Camera-type eye (tissue), 1 donor: Measurements from ENCODE around the gene EXPH5. TPM values are rescaled to one million over a fixed set of nuclear protein-coding genes. Genes with fewer than 3 reads are reported as not detected.

Experiments
- total RNA-seq: library from RNA; depleted of rRNA; stranded (reverse); fragments of >200 nt; gene quantifications from one replicate; pipeline ENCODE4 v1.2.3, GENCODE V29; 2014

Gene EXPH5
- 10.3 TPM for total RNA-seq

DNA sequence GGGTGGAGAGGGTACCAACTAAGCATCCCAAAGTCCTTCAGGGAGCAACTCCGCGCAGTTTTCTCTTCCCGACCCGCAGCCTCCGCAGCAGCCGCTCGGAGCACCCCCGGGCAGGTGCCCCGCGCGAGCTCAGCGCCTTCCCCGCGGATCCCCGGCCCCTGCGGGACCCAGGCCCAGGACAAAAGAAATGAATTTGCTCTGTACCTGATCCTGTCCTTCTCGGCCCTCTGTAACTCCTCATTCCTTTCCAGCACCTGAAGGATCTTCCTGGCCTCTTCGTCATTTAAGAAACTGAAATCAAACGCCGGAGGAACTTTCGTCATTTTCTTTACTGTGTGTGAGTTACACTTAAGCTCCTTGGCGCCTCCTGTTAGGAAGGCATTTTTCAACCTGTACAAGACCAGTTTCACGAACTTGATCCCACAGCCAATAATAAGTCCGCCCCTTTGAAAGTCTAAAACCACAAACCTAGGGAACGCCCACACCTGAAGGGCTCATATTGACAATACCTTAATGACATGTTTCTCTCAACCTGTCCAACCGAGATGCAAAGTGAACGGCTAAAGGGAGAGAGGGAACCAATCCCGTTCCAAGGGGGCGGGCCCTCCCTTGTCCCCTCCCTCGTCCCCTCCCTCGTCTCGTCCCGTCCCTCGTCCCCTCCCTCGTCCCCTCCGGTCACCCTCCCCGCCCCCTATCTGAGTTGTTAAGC lies at the start of gene EXPH5:
Gene EXPH5 (minus strand): TSS at position 555 of the 709 bp plus-strand sequence. CDS start 232 bp downstream, at position 323.

GRCh38 chr11:108498046-108498815 lies 95.3 kb downstream of the EXPH5 start, which contains the start of gene POGLUT3:
Gene POGLUT3, minus strand, starts transcription at chr11:108498384. Its CDS starts 18 bp downstream, at chr11:108498366.

DNA sequence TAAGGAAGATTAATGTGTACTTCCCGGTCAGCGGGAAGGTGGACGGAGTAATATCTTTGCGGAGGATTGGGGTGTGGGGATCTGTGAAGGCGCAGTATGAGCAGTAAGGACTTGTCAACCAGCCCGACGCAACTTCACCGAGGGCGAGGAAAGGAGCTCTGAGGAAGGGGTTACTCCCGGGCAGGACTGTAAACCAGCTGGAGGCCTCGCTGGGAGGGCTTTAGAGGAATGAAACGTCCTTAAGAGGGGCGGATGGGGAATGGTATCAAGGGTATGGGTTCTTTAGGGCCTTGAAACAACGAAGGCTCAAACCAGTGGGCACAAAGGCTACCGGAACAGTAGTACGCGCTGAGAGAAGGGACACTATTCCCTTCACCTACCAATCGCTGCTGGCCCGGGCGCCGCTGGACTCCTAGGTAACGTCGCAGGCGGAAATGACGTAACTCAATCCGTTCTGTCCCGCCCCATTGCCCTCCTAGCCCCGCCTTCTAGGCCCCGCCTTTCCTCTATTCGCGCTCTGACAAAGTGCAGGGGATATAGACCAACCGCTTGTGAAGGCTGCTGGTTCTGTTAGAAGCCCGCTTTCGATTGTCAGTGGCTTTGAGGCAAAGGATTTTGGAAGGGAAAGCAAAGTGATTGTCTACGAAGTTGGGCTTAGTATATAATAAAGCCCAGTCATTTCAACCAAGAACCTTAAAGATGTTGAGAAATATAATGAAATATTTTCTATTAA lies 126.3 kb downstream of the EXPH5 start, which contains the start of gene C11orf65:
Gene C11orf65 (minus strand): TSS at position 439 of the 733 bp plus-strand sequence. CDS start 5,970 bp downstream, outside the sequence.

Other genes with a start within 250 kb of the EXPH5 start
- gene C11orf65, start 126.2 kb downstream of the EXPH5 start, total RNA-seq: 4.2 TPM
- gene POGLUT3, start 95.4 kb downstream of the EXPH5 start, total RNA-seq: 45.1 TPM
- 38.6 TPM for gene DDX10, start 71.3 kb upstream of the EXPH5 start, total RNA-seq